A673 (cell line): ENCODE data around the gene KRTAP25-1.

Experiments used
- EZH2 ChIP-seq: fragments of 200-600 bp; sonication (generic); IDR thresholded peaks from 2 replicates; pipeline ENCODE4 v1.6.1; 2017; ENCODE audit warnings: borderline replicate concordance, low read depth, mild to moderate bottlenecking, mixed read lengths, antibody characterized with exemption, low read length; ENCODE audit not compliant: poor library complexity, severe bottlenecking
- TF ChIP-seq, protein P1 (sequence below): fragments of 300-800, 200-600 bp; sonication (generic); conservative IDR thresholded peaks from 2 replicates; pipeline ENCODE4 v1.5.1; 2017; ENCODE audit warnings: low read depth, mild to moderate bottlenecking, antibody characterized with exemption, low read length, moderate library complexity, mixed read lengths

DNA sequence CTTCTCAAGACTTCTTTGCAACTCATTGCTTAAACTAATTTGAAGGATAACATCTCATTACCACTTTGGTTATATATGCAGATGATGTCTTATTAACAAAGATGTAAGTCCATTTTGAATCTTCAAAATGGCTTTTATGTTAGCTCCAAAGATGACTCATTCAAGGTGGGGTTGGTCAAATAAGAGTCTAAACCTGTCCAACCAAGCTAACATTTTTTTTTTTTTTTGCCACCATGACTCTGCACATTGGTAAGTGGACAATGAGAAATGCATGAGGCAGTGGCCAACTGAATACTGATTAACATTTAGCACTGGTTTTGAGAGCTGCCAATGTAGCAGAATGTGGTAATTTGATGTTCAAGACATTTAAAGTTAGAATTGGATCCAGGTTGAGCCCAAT lies 48.5 kb upstream of the KRTAP25-1 start:
- TF ChIP-seq, protein P1, sequence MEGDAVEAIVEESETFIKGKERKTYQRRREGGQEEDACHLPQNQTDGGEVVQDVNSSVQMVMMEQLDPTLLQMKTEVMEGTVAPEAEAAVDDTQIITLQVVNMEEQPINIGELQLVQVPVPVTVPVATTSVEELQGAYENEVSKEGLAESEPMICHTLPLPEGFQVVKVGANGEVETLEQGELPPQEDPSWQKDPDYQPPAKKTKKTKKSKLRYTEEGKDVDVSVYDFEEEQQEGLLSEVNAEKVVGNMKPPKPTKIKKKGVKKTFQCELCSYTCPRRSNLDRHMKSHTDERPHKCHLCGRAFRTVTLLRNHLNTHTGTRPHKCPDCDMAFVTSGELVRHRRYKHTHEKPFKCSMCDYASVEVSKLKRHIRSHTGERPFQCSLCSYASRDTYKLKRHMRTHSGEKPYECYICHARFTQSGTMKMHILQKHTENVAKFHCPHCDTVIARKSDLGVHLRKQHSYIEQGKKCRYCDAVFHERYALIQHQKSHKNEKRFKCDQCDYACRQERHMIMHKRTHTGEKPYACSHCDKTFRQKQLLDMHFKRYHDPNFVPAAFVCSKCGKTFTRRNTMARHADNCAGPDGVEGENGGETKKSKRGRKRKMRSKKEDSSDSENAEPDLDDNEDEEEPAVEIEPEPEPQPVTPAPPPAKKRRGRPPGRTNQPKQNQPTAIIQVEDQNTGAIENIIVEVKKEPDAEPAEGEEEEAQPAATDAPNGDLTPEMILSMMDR: no peak
- TF ChIP-seq EZH2: no peak
